GM19035 (cell line): ENCODE results near the gene MUSK.
"Not testable (repeated sequence)": the region's sequence is repeated elsewhere in the genome, so short reads cannot be mapped to it uniquely, and the experiment has no call there.

Source experiments
- ATAC-seq: cut with Tn5 transposase; IDR thresholded peaks from one replicate; pipeline ENCODE4 v1.9.1; 2021; ENCODE audit not compliant: unreplicated experiment

Gene MUSK

GRCh38 chr9:110807956-110808598 lies 139.5 kb downstream of the MUSK start:
- peak; percentile 57 for ATAC-seq

GRCh38 chr9:110808599-110808980 lies 140.0 kb downstream of the MUSK start:
- peak; percentile 97 for ATAC-seq

GRCh38 chr9:110809038-110809595 lies 140.5 kb downstream of the MUSK start:
- peak; percentile 51 for ATAC-seq

GRCh38 chr9:110810262-110810976 lies 141.8 kb downstream of the MUSK start:
- no peak for ATAC-seq

- ATAC-seq, result no peak
Measured at GRCh38 chr9:110812886-110813285, 144.3 kb downstream of the MUSK start.

GRCh38 chr9:110814159-110814558 lies 145.6 kb downstream of the MUSK start:
- no peak for ATAC-seq

GRCh38 chr9:110815361-110815760 lies 146.8 kb downstream of the MUSK start:
- ATAC-seq, result no peak

GRCh38 chr9:110820381-110820780 lies 151.8 kb downstream of the MUSK start:
- no peak for ATAC-seq

- ATAC-seq, result peak; percentile 97
Measured at GRCh38 chr9:110821064-110821463, 152.5 kb downstream of the MUSK start.

- ATAC-seq, result not testable (repeated sequence)
Measured at GRCh38 chr9:110825129-110825528, 156.5 kb downstream of the MUSK start.

- ATAC-seq, result no peak
Measured at GRCh38 chr9:110825950-110826349, 157.4 kb downstream of the MUSK start.

- ATAC-seq, result not testable (repeated sequence)
Measured at GRCh38 chr9:110826400-110826799, 157.8 kb downstream of the MUSK start.

GRCh38 chr9:110828264-110828663 lies 159.7 kb downstream of the MUSK start:
- ATAC-seq, result no peak

- no peak for ATAC-seq
Measured at GRCh38 chr9:110830495-110830894, 161.9 kb downstream of the MUSK start.

GRCh38 chr9:110832926-110833325 lies 164.3 kb downstream of the MUSK start:
- no peak for ATAC-seq

- ATAC-seq, result no peak
Measured at GRCh38 chr9:110835404-110835803, 166.8 kb downstream of the MUSK start.

GRCh38 chr9:110835859-110836271 lies 167.3 kb downstream of the MUSK start:
- ATAC-seq, result no peak

GRCh38 chr9:110837401-110838005 lies 168.9 kb downstream of the MUSK start:
- ATAC-seq, result no peak

GRCh38 chr9:110842169-110842568 lies 173.6 kb downstream of the MUSK start:
- no peak for ATAC-seq

- no peak for ATAC-seq
Measured at GRCh38 chr9:110842986-110843385, 174.4 kb downstream of the MUSK start.

GRCh38 chr9:110844121-110844520 lies 175.5 kb downstream of the MUSK start:
- ATAC-seq, result no peak

GRCh38 chr9:110846215-110846614 lies 177.6 kb downstream of the MUSK start:
- ATAC-seq, result no peak
